A549 (cell line): ENCODE measurements around the gene VIPAS39. TPM values are rescaled to one million over a fixed set of nuclear protein-coding genes. Genes with fewer than 3 reads are reported as not detected.

ENCODE experiments used
- ATAC-seq, 2 experiments: fragments of 200-7000 bp in 1 of 2; fragments of >200 bp in 1 of 2; cut with Nextera tagmentation in 1 of 2; cut with Tn5 transposase in 1 of 2; 3 replicates each; pipeline versions ENCODE4 v1.8.0 to v1.9.1; 2018 to 2020; ENCODE audit warnings: mild to moderate bottlenecking in 1 of 2, moderate library complexity in 1 of 2
- CTCF ChIA-PET: fragments of 300-600 bp; sonication (Branson Sonifier 250); formaldehyde crosslinking; extraction: SDS; loops from one replicate; lab custom pipeline; 2021; ENCODE audit warnings: antibody characterized with exemption, inconsistent platforms; lab: Yijun Ruan, JAX
- POLR2A ChIA-PET: fragments of 350-600 bp; formaldehyde crosslinking; extraction: SDS; loops from one replicate; lab custom pipeline; 2021; ENCODE audit warnings: antibody characterized with exemption, inconsistent platforms; lab: Yijun Ruan, JAX
- DNase-seq, 2 experiments: peaks; one replicate each; pipeline versions ENCODE4 v3.0.0 to v3.0.0-alpha.2; 2011 to 2016; ENCODE audit warnings: low read depth in 1 of 2, low spot score in 1 of 2
- FAIRE-seq: peaks from 2 replicates; lab custom pipeline; 2011; peaks lifted over from hg19 to GRCh38; lab: Jason Lieb, UNC
- H3K27ac ChIP-seq, 2 experiments: fragments of >200 bp; sonication (Bioruptor Twin); formaldehyde crosslinking; 3 replicates each; pipeline ENCODE4 v1.5.1; 2016 to 2017
- H3K4me1 ChIP-seq: fragments of >200 bp; sonication (Bioruptor Twin); formaldehyde crosslinking; 3 replicates; pipeline ENCODE4 v1.6.1; 2016
- H3K4me2 ChIP-seq: fragments of >200 bp; sonication (Bioruptor Twin); formaldehyde crosslinking; 3 replicates; pipeline ENCODE4 v1.6.1; 2016
- H3K4me3 ChIP-seq: fragments of >200 bp; sonication (Bioruptor Twin); formaldehyde crosslinking; 3 replicates; pipeline ENCODE4 v1.5.1; 2016
- H3K9me3 ChIP-seq: fragments of >200 bp; sonication (Bioruptor Twin); formaldehyde crosslinking; 3 replicates; pipeline ENCODE4 v1.6.1; 2016
- ATOH8 ChIP-seq: fragments of 250-450 bp; sonication (Bioruptor Pico); IDR thresholded peaks from 2 replicates; pipeline ENCODE4 v1.5.0; 2020; ENCODE audit warnings: low read depth, mild to moderate bottlenecking, moderate library complexity
- BCL3 ChIP-seq: fragments of >200 bp; sonication (Bioruptor Twin); formaldehyde crosslinking; IDR thresholded peaks from 3 replicates; pipeline ENCODE4 v1.6.1; 2016
- CBX8 ChIP-seq: fragments of 200-600 bp; sonication (generic); IDR thresholded peaks from 2 replicates; pipeline ENCODE4 v1.6.1; 2016
- CHD2 ChIP-seq: fragments of 150-350 bp; IDR thresholded peaks from 2 replicates; pipeline ENCODE4 v1.6.1; 2014; ENCODE audit warnings: low read length; ENCODE audit not compliant: partially characterized antibody
- E2F6 ChIP-seq: IDR thresholded peaks from 2 replicates; pipeline ENCODE4 v1.6.1; 2012; ENCODE audit warnings: low read depth, borderline replicate concordance
- EHF ChIP-seq: fragments of 250-450 bp; sonication (Bioruptor Pico); IDR thresholded peaks from 2 replicates; pipeline ENCODE4 v1.5.0; 2020; ENCODE audit warnings: mild to moderate bottlenecking
- EHMT2 ChIP-seq: fragments of 200-600 bp; sonication (generic); IDR thresholded peaks from 2 replicates; pipeline ENCODE4 v1.6.1; 2016; ENCODE audit warnings: antibody characterized with exemption, low read depth, mild to moderate bottlenecking, moderate library complexity
- EP300 ChIP-seq, 2 experiments: fragments of >200 bp; sonication (Bioruptor Twin); formaldehyde crosslinking; IDR thresholded peaks; 2 replicates in 1 of 2; 3 replicates in 1 of 2; pipeline ENCODE4 v1.6.1; 2016 to 2017
- FOSB ChIP-seq: fragments of 250-450 bp; sonication (Bioruptor Pico); IDR thresholded peaks from 2 replicates; pipeline ENCODE4 v1.5.0; 2020; ENCODE audit warnings: mild to moderate bottlenecking, moderate library complexity
- HES2 ChIP-seq: fragments of >200 bp; sonication (Bioruptor Twin); formaldehyde crosslinking; IDR thresholded peaks from 2 replicates; pipeline ENCODE4 v1.6.1; 2016
- HEYL ChIP-seq: fragments of 250-450 bp; sonication (Bioruptor Pico); IDR thresholded peaks from 2 replicates; pipeline ENCODE4 v1.8.0; 2021; ENCODE audit warnings: mild to moderate bottlenecking, moderate library complexity
- JUN ChIP-seq, 2 experiments: fragments of >200 bp; sonication (Bioruptor Twin); formaldehyde crosslinking; IDR thresholded peaks; 2 replicates in 1 of 2; 3 replicates in 1 of 2; pipeline ENCODE4 v1.6.1; 2016 to 2017
- JUNB ChIP-seq: fragments of >200 bp; sonication (Bioruptor Twin); formaldehyde crosslinking; IDR thresholded peaks from 2 replicates; pipeline ENCODE4 v1.6.1; 2016
- KDM1A ChIP-seq: fragments of 200-600 bp; sonication (generic); IDR thresholded peaks from 2 replicates; pipeline ENCODE4 v1.6.1; 2016; ENCODE audit warnings: low read depth, mild to moderate bottlenecking
- MAFK ChIP-seq: fragments of 450-650 bp; IDR thresholded peaks from 2 replicates; pipeline ENCODE4 v1.6.1; 2014; ENCODE audit not compliant: partially characterized antibody
- MAX ChIP-seq: IDR thresholded peaks from 2 replicates; pipeline ENCODE4 v1.6.1; 2012
- MAZ ChIP-seq: fragments of 150-350 bp; IDR thresholded peaks from 2 replicates; pipeline ENCODE4 v1.6.1; 2014; ENCODE audit warnings: antibody characterized with exemption, low read depth, low read length, borderline replicate concordance
- MYC ChIP-seq: IDR thresholded peaks from 2 replicates; pipeline ENCODE4 v1.6.1; 2012; ENCODE audit warnings: mild to moderate bottlenecking, inconsistent platforms, low read length, improper control_type of control experiment, borderline replicate concordance
- NFE2L2 ChIP-seq: fragments of 150-350 bp; conservative IDR thresholded peaks from 2 replicates; pipeline ENCODE4 v1.6.1; 2014; ENCODE audit warnings: low read length
- NPAS2 ChIP-seq: fragments of 250-450 bp; sonication (Bioruptor Pico); IDR thresholded peaks from 2 replicates; pipeline ENCODE4 v1.8.0; 2022; ENCODE audit warnings: mild to moderate bottlenecking, moderate library complexity, borderline replicate concordance
- PBX3 ChIP-seq: IDR thresholded peaks from 2 replicates; pipeline ENCODE4 v1.6.1; 2012
- PHF8 ChIP-seq: fragments of 200-600 bp; sonication (generic); IDR thresholded peaks from 2 replicates; pipeline ENCODE4 v1.6.1; 2016; ENCODE audit warnings: low read depth, mild to moderate bottlenecking, antibody characterized with exemption, moderate library complexity, borderline replicate concordance
- REST ChIP-seq: fragments of 200-600 bp; sonication (generic); IDR thresholded peaks from 2 replicates; pipeline ENCODE4 v1.6.1; 2016; ENCODE audit warnings: antibody characterized with exemption, mild to moderate bottlenecking, moderate library complexity
- SMC3 ChIP-seq: fragments of >200 bp; sonication (Bioruptor Twin); formaldehyde crosslinking; IDR thresholded peaks from 3 replicates; pipeline ENCODE4 v1.6.1; 2018; ENCODE audit warnings: inconsistent platforms
- ZNF302 ChIP-seq: fragments of 250-450 bp; sonication (Bioruptor Pico); IDR thresholded peaks from 2 replicates; pipeline ENCODE4 v1.9.0; 2021; ENCODE audit warnings: inconsistent platforms, mild to moderate bottlenecking, moderate library complexity
- WGBS: methylation state at CpG from one replicate; pipeline ENCODE4 v1.1.6; 2017; ENCODE audit errors: missing lambda C conversion rate; 5-methylcytosine and 5-hydroxymethylcytosine counted together
- polyA plus RNA-seq, 4 experiments: library from polyadenylated mRNA; depleted of rRNA in 3 of 4; stranded (reverse); fragments of >200 nt; fragmentation: RNase III in 1 of 4; extraction: RNeasy Plus Mini Kit Qiagen cat#74134 plus additional on column Dnase treatment in 1 of 4; gene quantifications; 2 replicates in 3 of 4; 3 replicates in 1 of 4; pipeline ENCODE4 v1.2.3, GENCODE V29; 2011 to 2017

VIPAS39 gene
- polyA plus RNA-seq, 2 of the 4 experiments (the other 2 are of a cell fraction): 14.9 to 35.8 TPM

GRCh38 chr14:77458249-77458950, 999 bp upstream of the VIPAS39 start:
- FAIRE-seq: no peak
- 2% methylated on average over 24 of the region's 29 CpGs for WGBS

GRCh38 chr14:77457115-77457521, 283 bp downstream of the VIPAS39 start:
- 4% methylated on average over 16 of the region's 18 CpGs for WGBS
- Histone ChIP-seq H3K4me2 (peak overlapping the region; percentile 84), H3K4me1 (peaks cover 15% of the 10 kb centered on the region), H3K4me3 (peak overlapping the region; percentile 91), H3K27ac (peak overlapping the region; percentile 89 to 95), H3K9me3 (no peaks in the 10 kb centered on the region)
- ChIA-PET POLR2A (interaction anchor here (0.5 to 1.0 kb wide), 6 partner anchors 9 to 136 kb away, joined by 3 to 5 read pairs (median 3); partner anchors contain the start of genes GSTZ1, POMT2, SAMD15 and TMED8), CTCF (no interaction called here)
- ATAC-seq (peak in 1 of 2 experiments; percentile 46; a peak in 4 of 6 replicates), DNase-seq (no peak), FAIRE-seq (no peak)
- no peak for TF ChIP-seq CHD2
- TF ChIP-seq EP300 (IDR thresholded peaks at IDR 0.05): no peak
- TF ChIP-seq CBX8: no peak
- no peak for TF ChIP-seq EHF (CRISPR knock-in tag)
- no peak for TF ChIP-seq MYC
- no peak for TF ChIP-seq PBX3
- TF ChIP-seq MAX: no peak
- no peak for TF ChIP-seq HEYL (CRISPR knock-in tag)
- TF ChIP-seq MAFK: no peak
- TF ChIP-seq SMC3: no peak
- TF ChIP-seq REST: no peak
- no peak for TF ChIP-seq ZNF302 (CRISPR knock-in tag)
- no peak for TF ChIP-seq NPAS2 (CRISPR knock-in tag)
- TF ChIP-seq JUNB: no peak
- no peak for TF ChIP-seq EHMT2
- peak; percentile 80; the same call in 2 of the 3 replicates for TF ChIP-seq BCL3
- no peak for TF ChIP-seq ATOH8 (CRISPR knock-in tag)
- no peak for TF ChIP-seq MAZ
- peak; percentile 35; the same call in 1 of the 2 replicates for TF ChIP-seq PHF8
- no peak for TF ChIP-seq NFE2L2
- TF ChIP-seq KDM1A: no peak

More at GRCh38 chr14:77458249-77458950, 999 bp upstream of the VIPAS39 start:
- TF ChIP-seq MYC: 0 out of 2 replicates have a peak, but pooled peaks have one; percentile 49
- TF ChIP-seq JUN (IDR thresholded peaks at IDR 0.05): no peak
- no peak for TF ChIP-seq FOSB (CRISPR knock-in tag)
- TF ChIP-seq MAX: peak; percentile 11
- peak; percentile 25; the same call in 1 of the 2 replicates for TF ChIP-seq E2F6
- TF ChIP-seq HES2: no peak
- TF ChIP-seq, all 56 proteins: peak for 3
- H3K9me3 ChIP-seq: no peaks in the 10 kb centered on the region
- peak; percentile 18 to 24 for DNase-seq
- ChIA-PET CTCF (interaction anchor here (0.5 to 3.2 kb wide), 27 partner anchors 9 to 302 kb away, joined by 3 to 34 read pairs (median 4); partner anchors contain the start of gene POMT2), POLR2A (interaction anchor here (0.5 to 0.6 kb wide), 2 partner anchors 39 to 430 kb away, joined by 3 to 5 read pairs; no protein-coding TSS in a partner anchor)
- H3K4me2 ChIP-seq: peak overlapping the region; percentile 92
- H3K4me3 ChIP-seq: peak overlapping the region; percentile 91
- peak; percentile 43 to 57 for ATAC-seq
- H3K27ac ChIP-seq: peak overlapping the region; percentile 89 to 95
- peaks cover 15% of the 10 kb centered on the region for H3K4me1 ChIP-seq
